ENCODE results near the gene MZT2B.
A peak's percentile ranks its signal among the peaks of the same experiment; 100 is the strongest.
"Not testable (repeated sequence)": the region's sequence is repeated elsewhere in the genome, so short reads cannot be mapped to it uniquely, and the experiment has no call there.

The MZT2B gene

GRCh38 chr2:130181880-130182682 lies at the start of gene MZT2B:
Gene MZT2B (plus strand): TSS chr2:130182262. CDS start chr2:130182283, 21 bp downstream.
- DNase-seq: peak; percentile 91

GRCh38 chr2:130135692-130136541 lies 46.1 kb upstream of the MZT2B start:
- no peak for DNase-seq

- not testable (repeated sequence) for DNase-seq
Observed at GRCh38 chr2:130136546-130136945, 45.5 kb upstream of the MZT2B start.

- DNase-seq: not testable (repeated sequence)
Observed at GRCh38 chr2:130137118-130137517, 44.9 kb upstream of the MZT2B start.

GRCh38 chr2:130138326-130138725 lies 43.7 kb upstream of the MZT2B start:
- not testable (repeated sequence) for DNase-seq

GRCh38 chr2:130138841-130139251 lies 43.2 kb upstream of the MZT2B start:
- DNase-seq: not testable (repeated sequence)

- not testable (repeated sequence) for DNase-seq
Observed at GRCh38 chr2:130139331-130140280, 42.5 kb upstream of the MZT2B start.

- not testable (repeated sequence) for DNase-seq
Observed at GRCh38 chr2:130140516-130140915, 41.5 kb upstream of the MZT2B start.

- DNase-seq: not testable (repeated sequence)
Observed at GRCh38 chr2:130141002-130141401, 41.1 kb upstream of the MZT2B start.

GRCh38 chr2:130141645-130142370 lies 40.3 kb upstream of the MZT2B start:
- not testable (repeated sequence) for DNase-seq

- not testable (repeated sequence) for DNase-seq
Observed at GRCh38 chr2:130142396-130143265, 39.4 kb upstream of the MZT2B start.

- DNase-seq: not testable (repeated sequence)
Observed at GRCh38 chr2:130143266-130144039, 38.6 kb upstream of the MZT2B start.

GRCh38 chr2:130145006-130145414 lies 37.1 kb upstream of the MZT2B start, which contains the start of gene CCDC74B:
Gene CCDC74B (minus strand): TSS chr2:130145112. CDS start chr2:130144996, 116 bp downstream.
- DNase-seq: peak; percentile 61

- DNase-seq: not testable (repeated sequence)
Observed at GRCh38 chr2:130148515-130148914, 33.5 kb upstream of the MZT2B start.

- no peak for DNase-seq
Observed at GRCh38 chr2:130150181-130151144, 31.6 kb upstream of the MZT2B start.

- not testable (repeated sequence) for DNase-seq
Observed at GRCh38 chr2:130151145-130151512, 30.9 kb upstream of the MZT2B start.

- DNase-seq: not testable (repeated sequence)
Observed at GRCh38 chr2:130152136-130152815, 29.8 kb upstream of the MZT2B start.
